Gastrocnemius medialis (tissue), 4 donors: ENCODE results near the gene DGKE.

Source experiments
- CTCF ChIP-seq, 5 experiments: fragments of 450-650 bp in 3 of 5; fragments of 200-600 bp in 2 of 5; sonication (generic) in 2 of 5; IDR thresholded peaks in 4 of 5; conservative IDR thresholded peaks in 1 of 5; 1 replicate in 4 of 5; 2 replicates in 1 of 5; pipeline ENCODE4 v1.5.1; 2016 to 2019; ENCODE audit warnings: antibody characterized with exemption in 5 of 5, mild to moderate bottlenecking in 3 of 5, moderate library complexity in 3 of 5
- POLR2A ChIP-seq, 2 donors: fragments of 450-650 bp; IDR thresholded peaks; one replicate each; pipeline ENCODE4 v1.6.1; 2017; ENCODE audit warnings: antibody characterized with exemption in 2 of 2, mild to moderate bottlenecking in 2 of 2, moderate library complexity in 2 of 2

GRCh38 chr17:56835264-56835585, 1.3 kb downstream of the DGKE start:
- no peak for TF ChIP-seq CTCF (IDR thresholded peaks at IDR 0.05 in 4 of 5, conservative IDR thresholded peaks at IDR 0.05 in 1 of 5)
- TF ChIP-seq POLR2A (IDR thresholded peaks at IDR 0.05): no peak
